Adrenal gland (tissue), 12 donors: Measurements from ENCODE around the gene PRSS12. TPM values are rescaled to one million over a fixed set of nuclear protein-coding genes. Genes with fewer than 3 reads are reported as not detected.

Experiments used
- DNase-seq, 7 donors: peaks; one replicate each; pipeline ENCODE4 v3.0.0-alpha.2; 2019 to 2020
- H3K27ac ChIP-seq, 5 donors: fragments of 200-600 bp; sonication (generic) in 4 of 5; 1 replicate in 3 of 5; 2 replicates in 2 of 5; pipeline versions ENCODE4 v1.5.1 to v1.8.0; 2016 to 2020; ENCODE audit warnings: mild to moderate bottlenecking in 1 of 5
- H3K27me3 ChIP-seq: fragments of 200-600 bp; 2 replicates; pipeline ENCODE4 v1.8.0; 2021
- H3K36me3 ChIP-seq, 2 donors: fragments of 200-600 bp; replicated peaks in 1 of 2; 1 replicate in 1 of 2; 2 replicates in 1 of 2; pipeline versions ENCODE4 v1.5.1 to v1.8.0; 2018 to 2022
- H3K4me1 ChIP-seq, 2 donors: fragments of 200-600 bp; replicated peaks in 1 of 2; 1 replicate in 1 of 2; 2 replicates in 1 of 2; pipeline versions ENCODE4 v1.5.1 to v1.8.0; 2018 to 2021
- H3K4me3 ChIP-seq, 4 donors: fragments of 200-600 bp; sonication (generic) in 3 of 4; one replicate each; pipeline ENCODE4 v1.5.1; 2016 to 2018
- H3K9me3 ChIP-seq, 3 donors: fragments of 200-600 bp; sonication (generic) in 1 of 3; replicated peaks in 1 of 3; 1 replicate in 2 of 3; 2 replicates in 1 of 3; pipeline versions ENCODE4 v1.5.1 to v1.8.0; 2016 to 2021
- CTCF ChIP-seq, 6 experiments: fragments of 450-650 bp in 4 of 6; fragments of 200-600 bp in 2 of 6; sonication (generic) in 1 of 6; IDR thresholded peaks; 1 replicate in 5 of 6; 2 replicates in 1 of 6; pipeline versions ENCODE4 v1.5.1 to v1.8.0; 2016 to 2021; ENCODE audit warnings: antibody characterized with exemption in 6 of 6, mild to moderate bottlenecking in 2 of 6, moderate library complexity in 1 of 6
- POLR2A ChIP-seq, 2 donors: fragments of 450-650 bp; IDR thresholded peaks; one replicate each; pipeline ENCODE4 v1.6.1; 2017; ENCODE audit warnings: antibody characterized with exemption in 2 of 2, mild to moderate bottlenecking in 2 of 2, moderate library complexity in 1 of 2
- WGBS, 4 donors: extraction: QIAGEN DNeasy Blood & Tissue Kit in 2 of 4; methylation state at CpG; one replicate each; pipeline versions ENCODE4 v1.1.5 to v1.1.7; 2013 to 2017; 5-methylcytosine and 5-hydroxymethylcytosine counted together
- intact Hi-C, 2 donors: fragments of 100-400 bp; cut with DNase I; formaldehyde crosslinking; loops; one replicate each; pipeline versions ENCODE4 v1.14.1 to v1.15.0; 2022 to 2023
- polyA plus RNA-seq, 3 donors: library from polyadenylated mRNA; stranded (reverse); fragments of 200-250 nt in 2 of 3; fragments of 350-450 nt in 1 of 3; fragmentation: Illumina TruSeq in 1 of 3; extraction: RNeasy Lipid Tissue Mini Kit (QIAGEN cat#74804) in 1 of 3; gene quantifications; one replicate each; pipeline ENCODE4 v1.2.3, GENCODE V29; 2013 to 2014
- total RNA-seq, 9 donors: library from RNA; depleted of rRNA in 4 of 9; stranded (reverse); fragments of >200 nt in 4 of 9; fragments of 120-200 nt in 1 of 9; fragmentation: NEBNext Ultra II Directional in 1 of 9; extraction: Animal tissue kit (Norgen Biotek cat#: 25700) in 1 of 9; gene quantifications; one replicate each; pipeline versions ENCODE4 v1.1.0 to v1.2.4, GENCODE V29; 2013 to 2023
- donor health status: healthy with polysubstance abuse.
- donor health status: Bipolar disorder and iron deficiency.
- donor health status: DM: yes; HTN: yes; CAD: no.
- donor health status: DM: no; HTN: no; CAD: no.
- donor health status: DM: no; HTN: no; CAD: no.
- donor health status: DM: yes; HTN: yes; CAD: no.

Gene PRSS12
- total and polyA plus RNA-seq, 12 donors: 0.07 to 0.89 (median 0.23) TPM; not detected in 3

DNA sequence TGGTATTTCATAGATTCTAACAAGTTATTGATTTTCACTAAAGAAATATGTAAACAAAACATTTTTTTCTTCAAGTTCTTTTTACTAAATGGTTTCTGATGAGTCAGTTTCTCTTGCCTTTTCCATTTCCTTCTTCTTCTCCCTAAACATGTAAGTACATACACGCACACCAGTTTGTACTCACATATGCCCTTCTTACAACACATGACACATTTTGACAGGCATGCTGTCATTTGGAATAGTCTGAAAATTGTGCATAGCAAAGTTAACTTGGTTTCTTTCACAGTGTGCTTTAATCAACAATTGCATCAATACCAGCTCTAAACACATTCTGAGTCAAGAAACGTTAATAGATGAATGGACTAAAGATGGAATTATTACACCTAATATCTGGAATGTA lies 35.1 kb downstream of the PRSS12 start:
- Histone ChIP-seq H3K9me3 (no peaks in the 10 kb centered on the region), H3K4me3 (no peak overlapping the region), H3K36me3 (no peaks in the 10 kb centered on the region), H3K27ac (no peak overlapping the region), H3K4me1 (no peaks in the 10 kb centered on the region), H3K27me3 (no peaks in the 10 kb centered on the region)
- no peak for DNase-seq
- intact Hi-C loops: no loop called here
- 77 to 86% (median 84%) methylated on average over 2 of the region's 2 CpGs for WGBS, 4 donors
- TF ChIP-seq POLR2A (IDR thresholded peaks at IDR 0.05) (no peak), CTCF (IDR thresholded peaks at IDR 0.05) (no peak)

GRCh38 chr4:118314221-118314620 lies 38.6 kb downstream of the PRSS12 start:
- no peaks in the 10 kb centered on the region for H3K9me3 ChIP-seq
- no peak for DNase-seq
- no peaks in the 10 kb centered on the region for H3K4me1 ChIP-seq
- H3K27me3 ChIP-seq: no peaks in the 10 kb centered on the region
- TF ChIP-seq POLR2A (IDR thresholded peaks at IDR 0.05) (no peak), CTCF (IDR thresholded peaks at IDR 0.05) (no peak)
- H3K4me3 ChIP-seq: no peak overlapping the region
- intact Hi-C loops: no loop called here
- no peak overlapping the region for H3K27ac ChIP-seq
- WGBS, 4 donors: 80 to 88% (median 82%) methylated on average over 2 of the region's 2 CpGs
- H3K36me3 ChIP-seq: no peaks in the 10 kb centered on the region

GRCh38 chr4:118313098-118313497 lies 39.7 kb downstream of the PRSS12 start:
- H3K27ac ChIP-seq: no peak overlapping the region
- no peaks in the 10 kb centered on the region for H3K27me3 ChIP-seq
- no peaks in the 10 kb centered on the region for H3K4me1 ChIP-seq
- TF ChIP-seq POLR2A (IDR thresholded peaks at IDR 0.05) (no peak), CTCF (IDR thresholded peaks at IDR 0.05) (no peak)
- H3K4me3 ChIP-seq: no peak overlapping the region
- H3K9me3 ChIP-seq: no peaks in the 10 kb centered on the region
- H3K36me3 ChIP-seq: no peaks in the 10 kb centered on the region
- intact Hi-C loops: no loop called here
- WGBS, 4 donors: 64 to 80% (median 70%) methylated on average over 6 of the region's 6 CpGs
- no peak for DNase-seq

DNA sequence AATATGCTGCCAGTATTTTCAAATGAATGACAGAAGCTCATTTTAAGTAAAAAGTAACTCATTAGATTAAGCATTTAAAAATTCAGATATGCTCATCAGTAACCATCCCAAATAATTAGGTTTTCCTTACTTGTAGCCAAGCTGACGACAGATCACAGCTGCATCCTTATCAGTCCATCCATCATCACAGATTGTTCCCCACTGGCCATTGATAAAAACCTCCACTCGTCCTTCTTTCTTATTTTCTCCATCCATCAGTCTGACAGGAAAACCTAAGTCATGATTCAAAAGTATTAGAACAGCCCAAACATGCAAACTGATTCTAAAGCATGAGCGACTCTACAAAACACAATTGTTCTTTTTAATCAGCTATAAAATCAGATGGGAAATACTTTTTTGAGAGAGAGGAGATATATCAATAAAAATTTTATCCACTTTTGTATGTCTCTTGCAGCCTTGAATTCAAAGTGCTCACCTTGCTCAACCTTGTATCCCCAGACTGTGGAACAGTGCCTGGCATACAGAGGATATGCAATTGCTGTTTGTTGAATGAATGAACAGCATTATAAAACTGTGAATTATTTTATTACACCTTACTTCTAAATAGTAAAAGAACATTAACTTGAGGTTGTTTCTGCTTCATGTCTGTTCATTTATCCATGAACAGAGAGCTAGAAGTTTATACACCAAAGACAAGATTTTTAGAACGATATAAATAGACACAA lies 44.3 kb downstream of the PRSS12 start:
- H3K4me3 ChIP-seq: no peak overlapping the region
- no peaks in the 10 kb centered on the region for H3K4me1 ChIP-seq
- H3K27ac ChIP-seq: no peak overlapping the region
- no peaks in the 10 kb centered on the region for H3K36me3 ChIP-seq
- TF ChIP-seq CTCF (IDR thresholded peaks at IDR 0.05) (no peak), POLR2A (IDR thresholded peaks at IDR 0.05) (no peak)
- no peak for DNase-seq
- peaks cover 5% of the 10 kb centered on the region for H3K27me3 ChIP-seq
- 48 to 53% (median 50%) methylated on average over 4 of the region's 4 CpGs for WGBS, 4 donors
- intact Hi-C loops: no loop called here
- H3K9me3 ChIP-seq: no peaks in the 10 kb centered on the region
